LNCAP (cell line): ENCODE measurements around the gene CACNA1C.

ENCODE experiments used
- TF ChIP-seq, protein P1 (sequence below): fragments of 450-650 bp; IDR thresholded peaks from 2 replicates; pipeline ENCODE4 v1.5.1; 2017; ENCODE audit warnings: mild to moderate bottlenecking

Gene CACNA1C

DNA sequence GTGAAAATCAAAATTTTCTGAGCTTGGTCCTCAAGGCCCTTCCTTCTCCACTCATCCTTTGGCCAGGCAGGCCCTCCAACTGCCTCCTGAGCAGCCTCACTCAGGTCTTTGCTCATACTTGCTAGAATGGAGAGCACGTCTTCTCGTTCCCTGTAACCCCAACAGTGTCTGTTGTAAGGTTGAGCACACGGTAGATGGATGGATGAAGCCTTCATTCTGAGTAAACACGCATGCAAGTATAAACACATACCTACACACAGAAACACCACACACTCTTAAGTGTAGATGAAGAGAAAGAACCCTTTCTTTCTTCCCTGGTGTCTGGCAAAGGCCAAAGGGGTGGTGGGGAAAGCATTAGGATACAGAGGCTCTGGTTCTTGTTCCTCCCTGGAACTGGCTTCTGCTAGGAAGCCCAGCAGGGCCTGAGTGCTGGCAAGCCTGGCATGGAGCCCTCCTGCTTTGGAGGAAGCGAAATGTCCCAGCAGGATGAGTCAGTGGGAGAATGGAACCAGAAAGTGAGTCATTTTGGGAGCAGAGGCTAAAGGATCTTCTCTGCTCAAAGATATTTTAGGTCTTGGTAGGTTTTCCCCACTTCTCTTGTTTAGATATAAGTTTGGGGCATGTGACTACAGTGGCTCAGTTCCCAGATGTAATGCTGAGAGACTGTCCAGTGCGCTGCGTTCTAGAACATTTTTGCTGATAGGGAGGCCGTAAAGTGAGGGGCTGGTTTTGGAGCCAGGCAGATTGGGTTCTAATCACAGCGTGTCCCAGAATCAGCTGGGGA lies 127.4 kb downstream of the CACNA1C start:
- TF ChIP-seq, protein P1, sequence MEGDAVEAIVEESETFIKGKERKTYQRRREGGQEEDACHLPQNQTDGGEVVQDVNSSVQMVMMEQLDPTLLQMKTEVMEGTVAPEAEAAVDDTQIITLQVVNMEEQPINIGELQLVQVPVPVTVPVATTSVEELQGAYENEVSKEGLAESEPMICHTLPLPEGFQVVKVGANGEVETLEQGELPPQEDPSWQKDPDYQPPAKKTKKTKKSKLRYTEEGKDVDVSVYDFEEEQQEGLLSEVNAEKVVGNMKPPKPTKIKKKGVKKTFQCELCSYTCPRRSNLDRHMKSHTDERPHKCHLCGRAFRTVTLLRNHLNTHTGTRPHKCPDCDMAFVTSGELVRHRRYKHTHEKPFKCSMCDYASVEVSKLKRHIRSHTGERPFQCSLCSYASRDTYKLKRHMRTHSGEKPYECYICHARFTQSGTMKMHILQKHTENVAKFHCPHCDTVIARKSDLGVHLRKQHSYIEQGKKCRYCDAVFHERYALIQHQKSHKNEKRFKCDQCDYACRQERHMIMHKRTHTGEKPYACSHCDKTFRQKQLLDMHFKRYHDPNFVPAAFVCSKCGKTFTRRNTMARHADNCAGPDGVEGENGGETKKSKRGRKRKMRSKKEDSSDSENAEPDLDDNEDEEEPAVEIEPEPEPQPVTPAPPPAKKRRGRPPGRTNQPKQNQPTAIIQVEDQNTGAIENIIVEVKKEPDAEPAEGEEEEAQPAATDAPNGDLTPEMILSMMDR: no peak

DNA sequence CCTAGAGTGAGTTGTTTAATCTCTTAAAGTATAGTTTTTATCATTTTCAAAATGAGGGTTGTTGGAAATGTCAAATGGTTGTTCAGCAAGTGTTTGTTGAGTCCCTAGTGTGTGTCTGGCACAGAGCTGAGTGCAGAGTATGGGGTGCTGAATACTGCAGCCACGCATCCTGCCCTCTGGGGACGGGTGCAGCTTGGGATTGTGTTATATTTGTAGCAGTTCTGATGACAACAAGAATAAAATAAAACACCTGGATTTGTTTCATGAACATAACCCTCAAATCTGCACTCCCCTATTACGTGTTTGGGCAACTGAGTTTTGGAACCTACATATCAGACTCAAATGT lies 127.9 kb downstream of the CACNA1C start:
- TF ChIP-seq, protein P1: no peak

DNA sequence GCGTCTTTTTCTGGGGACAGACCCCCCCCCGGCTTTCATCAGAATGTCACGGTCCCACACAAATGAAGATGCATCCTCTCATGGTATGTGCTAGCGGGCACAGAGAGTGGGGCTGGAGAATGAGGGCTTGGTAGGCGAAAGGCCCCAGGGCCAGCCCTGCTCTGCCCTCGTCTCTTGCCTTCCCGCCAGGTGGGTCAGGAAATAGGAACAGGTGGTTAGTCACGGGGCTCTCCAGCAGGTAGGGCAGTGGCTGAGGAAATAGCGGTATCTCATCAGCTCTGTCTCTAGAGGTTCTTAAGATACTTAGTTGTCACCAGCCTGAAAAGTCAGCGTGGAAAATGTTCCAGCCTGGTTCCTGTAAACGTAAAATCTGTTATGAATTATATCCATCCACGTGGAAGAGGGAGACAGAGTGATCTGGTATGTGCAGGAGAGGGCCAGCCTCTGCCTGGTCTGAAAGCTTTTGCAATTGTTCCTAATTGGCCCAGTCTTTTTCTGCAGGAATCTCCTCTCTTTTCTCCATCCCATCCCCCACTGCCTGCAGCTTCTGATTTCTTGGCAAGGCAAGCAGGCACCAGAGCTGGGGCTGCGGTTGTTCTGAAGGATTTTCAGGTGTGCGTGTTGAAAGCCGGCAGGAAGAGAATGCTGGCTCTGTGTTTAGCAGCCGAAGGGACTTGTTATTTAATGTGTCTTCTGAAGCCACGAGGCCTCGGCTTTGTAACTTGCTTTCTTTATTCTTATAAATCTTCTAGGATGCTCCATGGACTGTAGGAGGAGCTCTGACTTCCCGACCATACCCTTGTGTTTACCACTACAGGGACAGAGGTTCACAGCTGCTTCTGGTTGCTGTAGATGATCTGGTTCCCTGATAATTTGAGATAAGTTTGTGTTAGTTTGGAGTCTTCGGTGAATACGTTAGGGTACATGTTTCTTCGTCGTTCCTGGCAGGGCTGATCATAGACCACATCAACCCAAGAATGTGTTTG lies 131.1 kb downstream of the CACNA1C start:
- TF ChIP-seq, protein P1: no peak

DNA sequence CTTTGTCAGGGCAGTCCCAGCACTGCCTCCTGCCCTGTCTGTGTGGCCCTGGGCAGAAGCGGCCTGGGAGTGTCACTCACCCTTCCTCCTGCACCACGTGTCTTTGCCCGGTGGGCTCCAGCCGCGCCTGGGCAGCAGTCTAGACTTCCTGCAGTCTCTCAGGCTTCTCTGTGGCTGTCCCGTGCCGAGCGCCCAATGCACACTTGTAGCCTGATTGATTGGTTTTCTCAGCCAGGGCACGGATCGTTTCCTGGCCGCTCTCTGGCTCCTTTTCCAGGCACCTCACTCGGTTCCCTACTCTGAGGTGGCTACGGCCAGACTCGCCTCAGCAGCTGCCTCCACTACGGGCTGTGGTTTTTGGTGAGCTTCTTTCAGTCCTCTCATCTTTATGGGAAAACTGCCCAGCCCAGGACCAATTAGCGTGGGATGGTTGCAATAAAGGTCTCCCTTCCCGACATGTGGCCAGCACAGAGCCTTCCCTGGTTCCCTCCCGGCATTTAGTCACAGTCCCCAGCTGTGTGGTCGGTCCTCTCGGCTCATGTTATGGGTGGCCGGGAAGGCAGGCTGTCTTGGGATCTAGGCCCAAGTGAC lies 133.1 kb downstream of the CACNA1C start:
- TF ChIP-seq, protein P1: no peak

DNA sequence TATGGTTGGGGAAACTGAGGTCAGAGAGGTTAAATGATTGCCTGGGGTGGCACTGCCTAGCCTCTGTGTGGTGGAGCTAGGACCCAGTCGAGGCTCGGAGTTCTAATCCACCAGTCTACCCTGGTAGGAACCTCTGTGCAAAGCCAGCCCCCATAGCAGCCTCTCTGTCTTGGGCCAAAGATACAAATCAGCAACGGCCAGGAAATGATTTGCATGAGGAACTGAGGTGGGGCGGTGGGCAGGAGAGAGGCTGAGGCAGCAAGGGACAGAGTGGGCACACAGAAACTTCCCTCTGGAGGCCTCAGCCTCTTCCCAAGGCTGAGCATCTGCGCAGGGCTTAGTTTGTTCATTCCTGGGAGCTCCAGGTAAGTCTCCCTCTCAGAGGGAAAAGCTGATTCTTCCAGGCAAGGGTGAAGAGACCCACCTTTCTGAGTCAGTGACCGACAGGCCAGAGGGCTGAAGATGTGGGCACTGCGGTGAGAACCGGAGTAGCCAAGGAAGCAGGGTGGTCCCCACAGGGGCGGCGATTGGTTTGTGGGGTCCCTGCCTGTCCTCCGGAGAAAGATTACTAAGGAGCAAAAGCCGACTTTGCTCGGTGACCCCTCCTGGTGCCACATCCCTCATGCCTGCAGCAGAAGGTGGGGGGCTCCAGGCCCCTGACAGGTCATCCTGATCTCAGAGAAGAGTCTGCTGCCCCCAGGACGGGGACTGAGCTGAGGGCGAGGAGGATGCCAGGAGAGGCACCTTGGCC lies 134.6 kb downstream of the CACNA1C start:
- TF ChIP-seq, protein P1: no peak

DNA sequence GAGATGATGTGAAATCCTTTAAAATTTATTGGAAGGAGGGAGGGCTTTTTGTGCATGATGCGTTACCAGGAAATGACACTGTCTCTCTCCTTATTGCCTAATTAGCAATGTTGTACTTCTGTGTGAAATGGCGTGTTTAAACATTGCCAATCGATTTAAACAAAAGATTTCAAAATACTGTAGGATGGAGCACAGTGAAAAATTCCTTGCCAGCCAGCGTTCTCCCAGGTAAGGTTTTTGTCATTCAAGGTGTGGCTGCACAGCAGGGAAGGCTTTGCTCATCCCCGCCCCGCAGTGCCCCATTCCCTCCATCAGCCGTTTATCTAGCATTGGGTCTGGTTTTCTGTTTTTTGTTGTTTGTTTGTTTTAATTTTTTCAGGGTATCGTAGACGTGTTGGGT lies 137.3 kb downstream of the CACNA1C start:
- TF ChIP-seq, protein P1: no peak
